CD14-positive monocyte (primary cell): ENCODE results near the gene MAST4. TPM values are rescaled to one million over a fixed set of nuclear protein-coding genes. Genes with fewer than 3 reads are reported as not detected.

Experiments
- DNase-seq, 3 donors: peaks; one replicate each; pipeline ENCODE4 v3.0.0-alpha.2; 2011 to 2022
- H2AFZ ChIP-seq: 2 replicates; pipeline ENCODE4 v1.6.0; 2012; ENCODE audit warnings: mild to moderate bottlenecking, low read depth, low read length, inconsistent platforms; ENCODE audit not compliant: insufficient read depth, poor library complexity, severe bottlenecking
- H3K27ac ChIP-seq, 2 donors: 1 replicate in 1 of 2; 2 replicates in 1 of 2; pipeline ENCODE4 v1.5.1; 2012 to 2013; ENCODE audit warnings: low read length in 2 of 2, control low read depth in 1 of 2, inconsistent platforms in 1 of 2, low read depth in 1 of 2, mild to moderate bottlenecking in 1 of 2
- H3K27me3 ChIP-seq, 2 donors: one replicate each; pipeline versions ENCODE4 v1.6.0 to v1.6.1; 2011 to 2013; ENCODE audit warnings: low read length in 2 of 2; ENCODE audit not compliant: control insufficient read depth in 2 of 2, insufficient read depth in 2 of 2
- H3K36me3 ChIP-seq, 2 donors: replicated peaks in 1 of 2; 1 replicate in 1 of 2; 2 replicates in 1 of 2; pipeline versions ENCODE4 v1.5.1 to v1.6.1; 2012 to 2013; ENCODE audit warnings: low read length in 2 of 2, control low read depth in 1 of 2, inconsistent platforms in 1 of 2, mild to moderate bottlenecking in 1 of 2; ENCODE audit not compliant: insufficient read depth in 2 of 2, control insufficient read depth in 1 of 2
- H3K4me1 ChIP-seq, 2 donors: 1 replicate in 1 of 2; 2 replicates in 1 of 2; pipeline versions ENCODE4 v1.5.1 to v1.6.1; 2012 to 2013; ENCODE audit warnings: low read length in 2 of 2, control low read depth in 1 of 2, inconsistent platforms in 1 of 2, mild to moderate bottlenecking in 1 of 2, moderate library complexity in 1 of 2; ENCODE audit not compliant: insufficient read depth in 2 of 2, control insufficient read depth in 1 of 2
- H3K4me2 ChIP-seq: replicated peaks from 2 replicates; pipeline ENCODE3; 2012; ENCODE audit warnings: low read length, moderate library complexity, mild to moderate bottlenecking; ENCODE audit not compliant: poor library complexity, severe bottlenecking; ENCODE audit errors: extremely low read depth
- H3K4me3 ChIP-seq, 3 experiments: fragments of 200-600 bp in 1 of 3; sonication (generic) in 1 of 3; replicated peaks in 1 of 3; 1 replicate in 2 of 3; 2 replicates in 1 of 3; pipeline ENCODE4 v1.5.1; 2011 to 2013; ENCODE audit warnings: low read length in 3 of 3, mild to moderate bottlenecking in 3 of 3, control low read depth in 2 of 3, low read depth in 2 of 3, inconsistent platforms in 1 of 3, moderate library complexity in 1 of 3
- H3K79me2 ChIP-seq: 2 replicates; pipeline ENCODE4 v1.6.0; 2012; ENCODE audit warnings: mild to moderate bottlenecking, control low read depth, inconsistent platforms, low read length, moderate library complexity; ENCODE audit not compliant: insufficient read depth
- H3K9ac ChIP-seq: 2 replicates; pipeline ENCODE4 v1.6.0; 2017; ENCODE audit warnings: low read length, mild to moderate bottlenecking; ENCODE audit not compliant: insufficient read depth, poor library complexity, severe bottlenecking
- H3K9me3 ChIP-seq, 2 donors: replicated peaks in 1 of 2; 1 replicate in 1 of 2; 2 replicates in 1 of 2; pipeline versions ENCODE4 v1.5.1 to v1.6.1; 2012 to 2013; ENCODE audit warnings: low read length in 2 of 2, control low read depth in 1 of 2; ENCODE audit not compliant: control insufficient read depth in 1 of 2, insufficient read depth in 1 of 2
- H4K20me1 ChIP-seq: 2 replicates; pipeline ENCODE4 v1.6.0; 2012; ENCODE audit warnings: mild to moderate bottlenecking, low read length, control low read depth, moderate library complexity; ENCODE audit not compliant: insufficient read depth
- H3K27ac Mint-ChIP-seq, 7 donors: one replicate each; pipeline ENCODE4 v1.8.0; 2020; ENCODE audit warnings: mild to moderate bottlenecking in 7 of 7, mixed read lengths in 7 of 7, moderate library complexity in 6 of 7, inconsistent platforms in 2 of 7
- H3K27me3 Mint-ChIP-seq, 3 donors: one replicate each; pipeline ENCODE4 v1.8.0; 2021 to 2022; ENCODE audit warnings: low read depth in 3 of 3, mild to moderate bottlenecking in 3 of 3, mixed read lengths in 3 of 3, moderate library complexity in 3 of 3, inconsistent platforms in 1 of 3
- H3K36me3 Mint-ChIP-seq, 2 donors: one replicate each; pipeline ENCODE4 v1.8.0; 2020; ENCODE audit warnings: mixed read lengths in 2 of 2, inconsistent platforms in 1 of 2, mild to moderate bottlenecking in 1 of 2
- H3K4me1 Mint-ChIP-seq: one replicate; pipeline ENCODE4 v1.8.0; 2020; ENCODE audit warnings: mild to moderate bottlenecking, mixed read lengths
- H3K4me3 Mint-ChIP-seq, 2 donors: one replicate each; pipeline ENCODE4 v1.8.0; 2020; ENCODE audit warnings: mild to moderate bottlenecking in 2 of 2, mixed read lengths in 2 of 2, moderate library complexity in 1 of 2
- H3K9me3 Mint-ChIP-seq, 7 donors: one replicate each; pipeline ENCODE4 v1.8.0; 2020 to 2022; ENCODE audit warnings: mixed read lengths in 7 of 7, mild to moderate bottlenecking in 6 of 7, moderate library complexity in 6 of 7, inconsistent platforms in 2 of 7
- CTCF ChIP-seq: fragments of 200-600 bp; IDR thresholded peaks from one replicate; pipeline ENCODE4 v1.8.0; 2022; ENCODE audit warnings: antibody characterized with exemption, mild to moderate bottlenecking
- WGBS: methylation state at CpG from one replicate; pipeline ENCODE4 v1.1.5; 2013; ENCODE audit warnings: missing lambda C conversion rate; ENCODE audit not compliant: insufficient coverage; 5-methylcytosine and 5-hydroxymethylcytosine counted together
- intact Hi-C, 2 donors: fragments of 100-400 bp; cut with micrococcal nuclease; formaldehyde crosslinking; loops; one replicate each; pipeline versions ENCODE4 v1.15.0 to v1.15.1; 2023
- polyA plus RNA-seq, 3 donors: library from polyadenylated mRNA; depleted of rRNA in 1 of 3; unstranded in 2 of 3; stranded (reverse) in 1 of 3; fragments of 300-500 nt in 2 of 3; fragments of >200 nt in 1 of 3; fragmentation: Illumina TruSeq in 2 of 3; gene quantifications; 1 replicate in 2 of 3; 2 replicates in 1 of 3; pipeline ENCODE4 v1.2.3, GENCODE V29; 2012 to 2021

Gene MAST4
- polyA plus RNA-seq, 3 donors: 0.03 to 0.24 TPM; not detected in 1

- H3K27ac Mint-ChIP-seq: no peak overlapping the region
- H3K27me3 Mint-ChIP-seq: peaks cover 0 to 2% (median 1%) of the 10 kb centered on the region in 3 donors
- Histone ChIP-seq H4K20me1 (no peaks in the 10 kb centered on the region), H3K4me2 (no peak overlapping the region), H3K4me1 (peaks cover 0 to 6% of the 10 kb centered on the region in 2 donors), H3K36me3 (no peaks in the 10 kb centered on the region), H3K27ac (no peak overlapping the region), H3K4me3 (no peak overlapping the region), H3K9me3 (no peaks in the 10 kb centered on the region), H3K27me3 (no peaks in the 10 kb centered on the region), H2AFZ (no peak overlapping the region), H3K79me2 (no peaks in the 10 kb centered on the region), H3K9ac (no peak overlapping the region)
- DNase-seq: no peak
- 100% methylated on average over 1 of the region's 2 CpGs for WGBS
- H3K9me3 Mint-ChIP-seq: peaks cover 0 to 3% (median 0%) of the 10 kb centered on the region in 7 donors
- no peak for TF ChIP-seq CTCF
- peaks cover 6% of the 10 kb centered on the region for H3K4me1 Mint-ChIP-seq
- no peak overlapping the region for H3K4me3 Mint-ChIP-seq
- intact Hi-C loops: no loop called here
- no peaks in the 10 kb centered on the region for H3K36me3 Mint-ChIP-seq
Measured at GRCh38 chr5:67143549-67143948, 547.4 kb downstream of the MAST4 start.

GRCh38 chr5:67144183-67144639 is 548.0 kb downstream of the MAST4 start:
- DNase-seq: no peak
- Histone ChIP-seq H3K27ac (no peak overlapping the region), H4K20me1 (no peaks in the 10 kb centered on the region), H3K79me2 (no peaks in the 10 kb centered on the region), H2AFZ (no peak overlapping the region), H3K4me2 (no peak overlapping the region), H3K9me3 (no peaks in the 10 kb centered on the region), H3K36me3 (no peaks in the 10 kb centered on the region), H3K4me3 (no peak overlapping the region), H3K4me1 (peaks cover 0 to 6% of the 10 kb centered on the region in 2 donors), H3K9ac (no peak overlapping the region), H3K27me3 (no peaks in the 10 kb centered on the region)
- Mint-ChIP-seq H3K4me3 (no peak overlapping the region), H3K9me3 (peaks cover 0 to 3% (median 0%) of the 10 kb centered on the region in 7 donors), H3K4me1 (peaks cover 6% of the 10 kb centered on the region), H3K27ac (no peak overlapping the region), H3K36me3 (no peaks in the 10 kb centered on the region), H3K27me3 (peaks cover 0 to 2% (median 1%) of the 10 kb centered on the region in 3 donors)
- no peak for TF ChIP-seq CTCF
- WGBS: no CpG with 5 or more reads among the region's 2 CpGs
- intact Hi-C loops: no loop called here
